Measurements from ENCODE around the gene HSFX2.
"Not testable (repeated sequence)": the region's sequence is repeated elsewhere in the genome, so short reads cannot be mapped to it uniquely, and the experiment has no call there.

The HSFX2 gene

GRCh38 chrX:149595214-149595613, at the start of gene HSFX2:
Gene HSFX2, minus strand, starts transcription at chrX:149595314. Its CDS starts 614 bp downstream, at chrX:149594700.
- DNase-seq (ENCODE audit: low read depth, low spot score): not testable (repeated sequence)

- DNase-seq (ENCODE audit: low read depth, low spot score): no peak
These were observed 48.4 kb upstream of the HSFX2 start for GRCh38 chrX:149643496-149643895.

- no peak for DNase-seq (ENCODE audit: low read depth, low spot score)
These were observed 46.7 kb upstream of the HSFX2 start for GRCh38 chrX:149641835-149642234.

- DNase-seq (ENCODE audit: low read depth, low spot score): no peak
These were observed 46.3 kb upstream of the HSFX2 start for GRCh38 chrX:149641432-149641831.

GRCh38 chrX:149639568-149639967, 44.5 kb upstream of the HSFX2 start:
- DNase-seq (ENCODE audit: low read depth, low spot score): no peak

GRCh38 chrX:149638860-149639259, 43.7 kb upstream of the HSFX2 start:
- DNase-seq (ENCODE audit: low read depth, low spot score): no peak

- no peak for DNase-seq (ENCODE audit: low read depth, low spot score)
These were observed 38.4 kb upstream of the HSFX2 start for GRCh38 chrX:149633511-149633910.

GRCh38 chrX:149631234-149632165, 36.4 kb upstream of the HSFX2 start, which contains the start of gene TMEM185A:
Gene TMEM185A, minus strand, starts transcription at chrX:149631792. Its CDS starts 212 bp downstream, at chrX:149631580.
- peak; percentile 55 for DNase-seq (ENCODE audit: low read depth, low spot score)

- no peak for DNase-seq (ENCODE audit: low read depth, low spot score)
These were observed 35.6 kb upstream of the HSFX2 start for GRCh38 chrX:149630681-149631233.

GRCh38 chrX:149629730-149630387, 34.7 kb upstream of the HSFX2 start:
- no peak for DNase-seq (ENCODE audit: low read depth, low spot score)

- no peak for DNase-seq (ENCODE audit: low read depth, low spot score)
These were observed 33.7 kb upstream of the HSFX2 start for GRCh38 chrX:149628768-149629167.

- no peak for DNase-seq (ENCODE audit: low read depth, low spot score)
These were observed 33.2 kb upstream of the HSFX2 start for GRCh38 chrX:149628280-149628679.

- DNase-seq (ENCODE audit: low read depth, low spot score): not testable (repeated sequence)
These were observed 31.7 kb upstream of the HSFX2 start for GRCh38 chrX:149626829-149627228.

- DNase-seq (ENCODE audit: low read depth, low spot score): not testable (repeated sequence)
These were observed 24.5 kb upstream of the HSFX2 start for GRCh38 chrX:149619662-149620061.

GRCh38 chrX:149618871-149619270, 23.8 kb upstream of the HSFX2 start:
- no peak for DNase-seq (ENCODE audit: low read depth, low spot score)

- DNase-seq (ENCODE audit: low read depth, low spot score): no peak
These were observed 16.6 kb upstream of the HSFX2 start for GRCh38 chrX:149611623-149612175.

GRCh38 chrX:149610511-149610910, 15.4 kb upstream of the HSFX2 start:
- no peak for DNase-seq (ENCODE audit: low read depth, low spot score)

GRCh38 chrX:149607699-149608098, 12.6 kb upstream of the HSFX2 start:
- no peak for DNase-seq (ENCODE audit: low read depth, low spot score)

- DNase-seq (ENCODE audit: low read depth, low spot score): not testable (repeated sequence)
These were observed 10.3 kb upstream of the HSFX2 start for GRCh38 chrX:149605248-149605885.

GRCh38 chrX:149598603-149599002, 3.5 kb upstream of the HSFX2 start:
- not testable (repeated sequence) for DNase-seq (ENCODE audit: low read depth, low spot score)

GRCh38 chrX:149595943-149596342, 829 bp upstream of the HSFX2 start:
- DNase-seq (ENCODE audit: low read depth, low spot score): not testable (repeated sequence)

All from activated naive CD8-positive, alpha-beta T cell treated with anti-CD3 and anti-CD28 coated beads, Interleukin-2, amount 50 U/mL, for 16 hours (primary cell).